ENCODE data around the gene TMA16.
A peak's percentile ranks its signal among the peaks of the same experiment; 100 is the strongest.

Gene TMA16

GRCh38 chr4:163562496-163562895 is 68.0 kb downstream of the TMA16 start:
- no peak overlapping the region for H3K9ac ChIP-seq (ENCODE audit: insufficient read length, low read depth)
- no peak overlapping the region for H3K4me3 ChIP-seq (ENCODE audit: insufficient read length, low read depth)
- TF ChIP-seq YY1 (IDR thresholded peaks at IDR 0.05; ENCODE audit: insufficient read depth, insufficient read length) (no peak), ZNF274 (IDR thresholded peaks at IDR 0.05; ENCODE audit: low read depth, low read length) (no peak), SUZ12 (IDR thresholded peaks at IDR 0.05; ENCODE audit: extremely low read depth, insufficient read depth, insufficient read length) (no peak)
- no peaks in the 10 kb centered on the region for H3K27me3 ChIP-seq (ENCODE audit: insufficient read depth, insufficient read length)
- H3K4me1 ChIP-seq (ENCODE audit: insufficient read depth, insufficient read length), result no peaks in the 10 kb centered on the region
- no peak for DNase-seq (ENCODE audit: low read depth, low spot score)
- no peaks in the 10 kb centered on the region for H3K9me3 ChIP-seq (ENCODE audit: insufficient read depth, low read length)
- H3K36me3 ChIP-seq (ENCODE audit: insufficient read depth, insufficient read length, low read length), result no peaks in the 10 kb centered on the region

DNA sequence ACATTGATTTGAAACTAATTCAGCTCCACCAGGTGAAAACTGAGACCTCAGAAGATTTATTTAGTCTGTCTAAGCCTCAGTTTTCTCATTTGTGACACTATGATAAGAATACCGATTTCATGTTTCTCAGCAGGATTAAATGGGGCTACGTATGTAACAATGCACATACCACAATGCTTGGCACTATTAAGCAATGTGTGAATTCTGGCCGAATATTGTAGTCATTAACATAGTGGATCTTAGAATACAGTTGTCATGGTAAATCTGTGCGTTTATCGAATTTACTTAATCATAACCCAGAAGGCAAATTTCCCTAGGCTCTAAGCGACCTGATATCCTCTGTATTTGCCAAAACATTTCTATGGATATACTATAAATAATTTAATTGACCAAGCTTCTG is 69.1 kb downstream of the TMA16 start:
- no peak for DNase-seq (ENCODE audit: low read depth, low spot score)

GRCh38 chr4:163564221-163564720 is 69.8 kb downstream of the TMA16 start:
- TF ChIP-seq SUZ12 (IDR thresholded peaks at IDR 0.05; ENCODE audit: extremely low read depth, insufficient read depth, insufficient read length) (no peak), YY1 (IDR thresholded peaks at IDR 0.05; ENCODE audit: insufficient read depth, insufficient read length) (no peak), ZNF274 (IDR thresholded peaks at IDR 0.05; ENCODE audit: low read depth, low read length) (no peak)
- no peak overlapping the region for H3K9ac ChIP-seq (ENCODE audit: insufficient read length, low read depth)
- DNase-seq (ENCODE audit: low read depth, low spot score), result no peak
- H3K27me3 ChIP-seq (ENCODE audit: insufficient read depth, insufficient read length), result no peaks in the 10 kb centered on the region
- H3K4me3 ChIP-seq (ENCODE audit: insufficient read length, low read depth), result no peak overlapping the region
- H3K36me3 ChIP-seq (ENCODE audit: insufficient read depth, insufficient read length, low read length), result no peaks in the 10 kb centered on the region
- no peaks in the 10 kb centered on the region for H3K4me1 ChIP-seq (ENCODE audit: insufficient read depth, insufficient read length)
- H3K9me3 ChIP-seq (ENCODE audit: insufficient read depth, low read length), result no peaks in the 10 kb centered on the region

More for the DNA sequence above, 69.1 kb downstream of the TMA16 start:
- no peak overlapping the region for H3K9ac ChIP-seq (ENCODE audit: insufficient read length, low read depth)
- H3K4me1 ChIP-seq (ENCODE audit: insufficient read depth, insufficient read length), result no peaks in the 10 kb centered on the region
- TF ChIP-seq SUZ12 (IDR thresholded peaks at IDR 0.05; ENCODE audit: extremely low read depth, insufficient read depth, insufficient read length) (no peak), ZNF274 (IDR thresholded peaks at IDR 0.05; ENCODE audit: low read depth, low read length) (no peak), YY1 (IDR thresholded peaks at IDR 0.05; ENCODE audit: insufficient read depth, insufficient read length) (no peak)
- H3K36me3 ChIP-seq (ENCODE audit: insufficient read depth, insufficient read length, low read length), result no peaks in the 10 kb centered on the region
- no peak overlapping the region for H3K4me3 ChIP-seq (ENCODE audit: insufficient read length, low read depth)
- H3K27me3 ChIP-seq (ENCODE audit: insufficient read depth, insufficient read length), result no peaks in the 10 kb centered on the region
- H3K9me3 ChIP-seq (ENCODE audit: insufficient read depth, low read length), result no peaks in the 10 kb centered on the region

- Histone ChIP-seq H3K4me1 (ENCODE audit: insufficient read depth, insufficient read length) (no peaks in the 10 kb centered on the region), H3K36me3 (ENCODE audit: insufficient read depth, insufficient read length, low read length) (no peaks in the 10 kb centered on the region), H3K9ac (ENCODE audit: insufficient read length, low read depth) (no peak overlapping the region), H3K9me3 (ENCODE audit: insufficient read depth, low read length) (no peaks in the 10 kb centered on the region), H3K27me3 (ENCODE audit: insufficient read depth, insufficient read length) (no peaks in the 10 kb centered on the region), H3K4me3 (ENCODE audit: insufficient read length, low read depth) (no peak overlapping the region)
- TF ChIP-seq YY1 (IDR thresholded peaks at IDR 0.05; ENCODE audit: insufficient read depth, insufficient read length), result no peak
- no peak for TF ChIP-seq SUZ12 (IDR thresholded peaks at IDR 0.05; ENCODE audit: extremely low read depth, insufficient read depth, insufficient read length)
- no peak for TF ChIP-seq ZNF274 (IDR thresholded peaks at IDR 0.05; ENCODE audit: low read depth, low read length)
- DNase-seq (ENCODE audit: low read depth, low spot score), result peak; percentile 16
Measured at GRCh38 chr4:163565226-163566135, 71.0 kb downstream of the TMA16 start.

GRCh38 chr4:163566257-163566796 is 71.8 kb downstream of the TMA16 start:
- no peak for DNase-seq (ENCODE audit: low read depth, low spot score)
- H3K27me3 ChIP-seq (ENCODE audit: insufficient read depth, insufficient read length), result no peaks in the 10 kb centered on the region
- no peaks in the 10 kb centered on the region for H3K36me3 ChIP-seq (ENCODE audit: insufficient read depth, insufficient read length, low read length)
- no peak overlapping the region for H3K9ac ChIP-seq (ENCODE audit: insufficient read length, low read depth)
- TF ChIP-seq SUZ12 (IDR thresholded peaks at IDR 0.05; ENCODE audit: extremely low read depth, insufficient read depth, insufficient read length) (no peak), YY1 (IDR thresholded peaks at IDR 0.05; ENCODE audit: insufficient read depth, insufficient read length) (no peak), ZNF274 (IDR thresholded peaks at IDR 0.05; ENCODE audit: low read depth, low read length) (no peak)
- no peaks in the 10 kb centered on the region for H3K9me3 ChIP-seq (ENCODE audit: insufficient read depth, low read length)
- H3K4me3 ChIP-seq (ENCODE audit: insufficient read length, low read depth), result no peak overlapping the region
- no peaks in the 10 kb centered on the region for H3K4me1 ChIP-seq (ENCODE audit: insufficient read depth, insufficient read length)

DNA sequence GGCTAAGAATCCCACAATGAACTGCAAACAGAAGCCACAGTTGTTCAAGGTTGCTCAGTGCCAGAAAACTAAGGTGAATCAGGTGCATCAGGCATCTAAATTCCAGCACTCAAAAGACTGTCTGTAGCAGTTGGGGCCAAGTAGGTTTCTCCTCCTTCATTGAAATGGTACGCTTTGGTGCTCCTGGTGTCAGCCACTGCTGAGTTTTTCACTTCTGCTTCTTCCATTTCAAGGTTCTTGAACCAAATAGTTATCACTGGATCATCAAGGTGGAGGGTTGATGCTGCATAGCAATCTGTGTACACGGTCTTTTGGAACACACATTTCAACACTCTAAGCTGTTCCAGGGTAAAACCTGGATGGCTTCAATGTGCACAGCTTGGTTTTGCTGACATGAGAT is 74.4 kb downstream of the TMA16 start:
- no peak for TF ChIP-seq YY1 (IDR thresholded peaks at IDR 0.05; ENCODE audit: insufficient read depth, insufficient read length)
- no peak for TF ChIP-seq ZNF274 (IDR thresholded peaks at IDR 0.05; ENCODE audit: low read depth, low read length)
- TF ChIP-seq SUZ12 (IDR thresholded peaks at IDR 0.05; ENCODE audit: extremely low read depth, insufficient read depth, insufficient read length), result no peak
- no peaks in the 10 kb centered on the region for H3K27me3 ChIP-seq (ENCODE audit: insufficient read depth, insufficient read length)
- no peaks in the 10 kb centered on the region for H3K36me3 ChIP-seq (ENCODE audit: insufficient read depth, insufficient read length, low read length)
- no peaks in the 10 kb centered on the region for H3K4me1 ChIP-seq (ENCODE audit: insufficient read depth, insufficient read length)
- H3K9me3 ChIP-seq (ENCODE audit: insufficient read depth, low read length), result no peaks in the 10 kb centered on the region
- no peak overlapping the region for H3K4me3 ChIP-seq (ENCODE audit: insufficient read length, low read depth)
- DNase-seq (ENCODE audit: low read depth, low spot score), result no peak
- no peak overlapping the region for H3K9ac ChIP-seq (ENCODE audit: insufficient read length, low read depth)
